HUDEP-2 (cell line): ENCODE results near the gene UBE2G2.

ENCODE experiments used
- DNase-seq, 76 experiments: peaks; one replicate each; lab custom pipeline; 2025; ENCODE audit not compliant: unreplicated experiment in 76 of 76; lab: John Stamatoyannopoulos, UW

UBE2G2 gene

GRCh38 chr21:44753357-44753756, 48.3 kb downstream of the UBE2G2 start:
- DNase-seq: no peak

- no peak for DNase-seq
Observed at GRCh38 chr21:44752671-44753235, 48.9 kb downstream of the UBE2G2 start.

GRCh38 chr21:44751799-44752636, 49.6 kb downstream of the UBE2G2 start:
- no peak for DNase-seq

- DNase-seq: no peak
Observed at GRCh38 chr21:44751186-44751798, 50.3 kb downstream of the UBE2G2 start.

- no peak for DNase-seq
Observed at GRCh38 chr21:44750675-44751025, 51.0 kb downstream of the UBE2G2 start.

GRCh38 chr21:44749759-44750674, 51.6 kb downstream of the UBE2G2 start:
- DNase-seq: no peak

GRCh38 chr21:44749116-44749758, 52.4 kb downstream of the UBE2G2 start:
- DNase-seq: no peak

- DNase-seq: no peak
Observed at GRCh38 chr21:44748621-44749020, 53.0 kb downstream of the UBE2G2 start.

GRCh38 chr21:44742418-44743153, 59.0 kb downstream of the UBE2G2 start:
- DNase-seq: peak in 13 of 76 experiments; percentile 8 to 49 (median 24)

- DNase-seq: no peak
Observed at GRCh38 chr21:44741921-44742320, 59.7 kb downstream of the UBE2G2 start.

- no peak for DNase-seq
Observed at GRCh38 chr21:44740742-44741141, 60.9 kb downstream of the UBE2G2 start.

- DNase-seq: no peak
Observed at GRCh38 chr21:44739316-44739715, 62.3 kb downstream of the UBE2G2 start.

GRCh38 chr21:44738621-44739020, 63.0 kb downstream of the UBE2G2 start:
- DNase-seq: no peak

- DNase-seq: peak in 3 of 76 experiments; percentile 14 to 30 (median 16)
Observed at GRCh38 chr21:44737706-44738354, 63.8 kb downstream of the UBE2G2 start.

- no peak for DNase-seq
Observed at GRCh38 chr21:44736291-44737004, 65.2 kb downstream of the UBE2G2 start.

GRCh38 chr21:44735821-44736220, 65.8 kb downstream of the UBE2G2 start:
- no peak for DNase-seq

- DNase-seq: no peak
Observed at GRCh38 chr21:44734841-44735240, 66.8 kb downstream of the UBE2G2 start.

GRCh38 chr21:44734026-44734745, 67.4 kb downstream of the UBE2G2 start:
- DNase-seq: no peak
